H4 (cell line): ENCODE results near the gene LIN9. TPM values are rescaled to one million over a fixed set of nuclear protein-coding genes. Genes with fewer than 3 reads are reported as not detected.
"Not testable (repeated sequence)": the region's sequence is repeated elsewhere in the genome, so short reads cannot be mapped to it uniquely, and the experiment has no call there.

Source experiments
- DNase-seq: peaks from one replicate; pipeline ENCODE4 v3.0.0-alpha.2; 2015; ENCODE audit warnings: low spot score
- total RNA-seq: library from RNA; depleted of rRNA; stranded (reverse); fragments of >200 nt; shearing (Covaris generic); gene quantifications from 2 replicates; pipeline ENCODE4 v1.2.3, GENCODE V29; 2014

Gene LIN9
- total RNA-seq, 1 experiment from 2014 or later = 10.7 TPM

DNA sequence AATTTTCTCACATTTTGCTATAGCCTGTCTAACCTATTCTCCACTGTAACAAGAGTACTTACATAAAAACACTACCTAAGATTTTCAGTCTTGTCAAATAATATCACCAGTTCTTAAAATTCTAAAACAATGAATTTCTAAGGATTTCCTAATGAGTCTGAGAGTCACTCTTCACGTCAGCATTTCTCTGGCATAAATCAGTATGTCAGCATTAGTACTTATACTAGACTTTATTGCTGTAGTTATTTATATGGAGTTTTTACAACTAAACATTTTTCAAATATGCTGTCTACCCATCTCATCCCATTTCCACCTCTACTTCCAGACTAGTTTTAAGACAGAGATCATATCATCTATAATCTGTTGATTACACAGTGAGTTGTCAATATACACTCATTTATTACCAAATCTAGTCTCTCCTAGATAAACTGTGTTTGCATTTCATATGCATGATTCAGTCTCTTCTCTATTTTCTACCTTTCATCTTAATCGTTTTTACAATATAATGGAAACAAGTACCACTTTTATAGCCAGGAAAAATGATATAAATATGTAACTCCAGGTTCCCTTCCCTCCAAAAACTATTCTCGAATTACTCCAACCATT is 32.8 kb downstream of the LIN9 start:
- DNase-seq = no peak

DNA sequence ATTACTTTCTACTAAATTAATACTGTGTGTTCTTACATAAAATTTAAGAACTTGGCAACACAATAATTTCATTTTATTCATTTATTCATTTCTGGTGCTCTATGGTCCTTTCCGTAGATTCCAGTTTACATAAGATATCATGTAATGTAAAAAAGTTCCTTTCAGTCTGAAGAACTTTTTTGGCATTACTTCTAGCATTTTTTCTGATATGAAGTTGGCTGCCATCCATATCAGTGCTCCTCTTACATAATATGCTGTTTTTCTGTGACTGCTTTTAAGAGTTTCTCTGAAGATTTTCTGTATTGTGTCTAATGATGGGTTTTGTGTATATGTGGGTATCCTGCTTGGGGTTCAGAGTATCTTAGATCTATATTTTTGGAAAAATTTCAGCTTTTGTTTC is 34.8 kb downstream of the LIN9 start:
- DNase-seq = no peak

DNA sequence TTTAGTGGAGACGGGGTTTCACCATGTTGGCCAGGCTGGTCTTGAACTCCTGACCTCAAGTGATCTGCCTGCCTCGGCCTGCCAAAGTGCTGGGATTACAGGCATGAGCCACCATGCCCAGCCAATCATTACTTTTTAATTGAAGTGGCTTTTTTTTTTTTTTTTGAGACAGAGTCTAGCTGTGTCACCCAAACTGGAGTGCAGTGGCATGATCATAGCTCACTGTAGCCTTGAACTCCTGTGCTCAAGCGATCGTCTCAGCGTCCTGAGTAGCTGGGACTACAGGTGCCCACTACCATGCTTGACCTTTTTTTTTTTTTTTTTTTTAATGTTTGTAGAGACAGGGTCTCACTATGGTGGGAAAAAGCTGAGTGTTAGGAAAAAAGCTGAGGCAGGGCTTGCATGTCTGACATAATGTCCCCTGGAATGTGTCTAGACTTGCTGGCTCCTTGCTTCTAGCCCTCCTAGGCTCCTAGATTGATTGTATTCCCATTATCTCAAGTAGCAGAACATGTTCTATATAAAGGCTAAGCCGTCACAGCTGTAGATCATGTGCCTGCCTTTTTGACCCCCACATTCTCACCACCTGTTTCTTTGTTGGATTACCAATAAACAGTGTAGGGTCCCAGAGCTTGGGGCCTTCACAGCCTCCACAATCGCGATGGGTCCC is 36.6 kb downstream of the LIN9 start:
- not testable (repeated sequence) for DNase-seq

DNA sequence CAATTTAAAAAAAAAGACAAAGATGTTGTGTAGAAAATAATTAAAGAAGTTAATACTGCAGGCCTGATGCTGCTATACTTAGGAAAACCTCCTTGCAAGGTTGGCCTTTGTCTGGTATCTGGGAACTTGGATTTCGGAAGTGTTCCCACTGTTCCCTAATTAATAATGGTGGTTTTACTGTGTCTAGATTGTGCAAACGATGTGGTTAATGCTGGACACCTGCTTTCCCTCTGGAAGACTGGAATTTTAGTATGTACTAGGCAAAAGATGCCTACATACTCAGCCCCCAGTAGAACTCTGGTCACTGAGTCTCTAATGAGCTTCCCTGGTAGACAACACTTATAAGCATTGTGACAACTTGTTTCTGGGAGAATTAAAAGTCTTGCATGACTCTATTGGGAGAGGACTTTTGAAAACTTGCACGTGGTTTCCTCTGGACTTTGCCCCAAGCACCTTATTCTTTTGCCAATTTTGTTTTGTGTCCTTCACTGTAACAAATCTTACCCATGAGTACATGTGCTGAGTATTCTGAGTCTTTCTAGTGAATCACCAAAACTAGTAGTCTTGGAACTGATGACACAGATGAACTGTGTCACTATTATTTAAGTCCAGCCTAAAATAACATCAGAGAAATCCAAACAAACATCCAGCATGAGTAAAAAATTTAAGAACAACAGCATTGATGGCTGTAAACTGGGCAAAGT is 40.4 kb downstream of the LIN9 start:
- DNase-seq = no peak

DNA sequence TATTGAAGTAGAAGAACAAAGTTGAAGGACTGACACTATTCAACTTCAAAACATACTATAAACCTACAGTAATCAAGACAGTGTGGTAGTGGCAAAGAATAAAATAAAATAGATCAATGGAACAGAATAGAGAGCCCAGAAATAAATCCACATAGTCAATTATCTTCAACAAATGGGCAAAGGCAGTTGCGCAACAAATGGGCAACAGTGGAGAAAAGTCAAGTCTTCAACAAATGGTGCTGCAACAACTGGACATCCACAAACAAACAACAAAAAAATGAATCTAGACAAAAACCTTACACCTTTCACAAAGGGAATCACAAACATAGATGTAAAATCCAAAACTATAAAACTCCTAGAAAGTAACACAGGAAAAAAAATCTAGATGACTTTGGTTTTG is 47.1 kb downstream of the LIN9 start:
- no peak for DNase-seq

DNA sequence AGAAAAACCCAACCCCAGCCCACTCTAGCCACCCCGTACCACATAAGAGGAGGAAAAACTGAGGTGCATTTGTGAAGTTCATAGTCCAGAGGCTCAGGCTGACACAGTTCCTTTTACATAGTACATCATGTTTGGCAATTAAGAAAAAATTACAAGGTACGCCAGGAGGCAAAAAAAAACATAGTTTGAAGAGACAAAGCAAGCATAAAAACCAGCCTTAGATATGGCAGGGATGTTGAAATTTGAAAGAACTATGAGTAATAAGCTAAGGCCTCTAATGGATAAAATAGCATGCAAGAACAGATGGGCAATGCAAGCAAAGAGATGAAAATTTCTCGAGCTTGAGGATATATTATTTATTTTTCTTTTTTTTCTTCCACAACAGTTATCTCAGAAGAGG is 53.6 kb downstream of the LIN9 start:
- DNase-seq = no peak

DNA sequence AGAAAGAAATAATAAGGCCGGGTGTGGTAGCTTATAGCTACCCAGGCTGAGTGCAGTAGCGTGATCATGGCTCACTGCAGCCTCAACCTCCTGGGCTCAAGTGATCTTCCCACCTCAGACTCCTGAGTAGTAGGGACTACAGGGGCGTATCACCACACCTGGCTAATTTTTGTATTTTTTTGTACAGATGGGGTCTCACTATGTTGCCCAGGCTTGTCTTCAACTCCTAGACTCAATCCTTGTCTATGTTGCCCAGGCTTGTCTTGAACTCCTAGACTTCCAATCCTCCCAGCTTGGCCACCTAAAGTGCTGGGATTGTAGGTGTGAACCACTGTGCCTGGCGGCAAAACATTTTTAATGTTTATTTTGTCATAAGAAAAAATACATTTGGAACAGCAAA is 55.0 kb downstream of the LIN9 start:
- no peak for DNase-seq

DNA sequence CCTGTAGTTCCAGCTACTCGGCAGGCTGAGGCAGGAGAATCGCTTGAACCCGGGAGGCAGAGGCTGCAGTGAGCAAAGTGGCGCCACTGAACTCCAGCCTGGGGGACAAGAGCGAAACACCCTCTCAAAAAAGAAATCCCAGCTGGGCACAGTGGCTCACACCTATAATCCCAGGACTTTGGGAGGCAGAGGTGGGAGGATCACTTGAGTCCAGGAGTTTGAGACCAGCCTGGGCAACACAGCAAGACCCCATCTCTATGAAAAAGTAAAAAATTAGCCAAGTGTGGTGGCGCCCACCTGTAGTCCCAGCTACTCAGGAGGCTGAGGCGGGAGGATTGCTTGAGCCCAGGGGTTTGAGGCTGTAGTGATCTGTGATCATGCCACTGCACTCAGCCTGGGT is 56.1 kb downstream of the LIN9 start:
- not testable (repeated sequence) for DNase-seq

DNA sequence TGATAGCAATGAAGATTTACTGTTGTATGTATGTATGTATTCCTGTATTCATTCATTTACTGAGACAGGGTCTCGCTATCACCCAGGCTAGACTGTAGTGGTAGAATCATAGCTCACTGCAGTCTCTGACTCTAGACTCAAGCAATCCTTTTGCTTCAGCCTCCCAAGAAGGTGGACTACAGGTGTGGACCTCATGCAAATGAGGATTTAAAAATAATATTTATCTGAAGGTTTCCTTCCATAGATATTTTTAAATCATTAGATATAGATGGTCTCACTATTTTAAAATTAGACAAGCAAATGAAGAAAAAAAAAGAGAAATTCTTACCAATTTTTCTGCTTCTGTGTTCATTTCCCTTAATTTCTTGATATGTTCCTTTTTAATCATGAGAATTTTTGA is 58.5 kb downstream of the LIN9 start:
- no peak for DNase-seq

DNA sequence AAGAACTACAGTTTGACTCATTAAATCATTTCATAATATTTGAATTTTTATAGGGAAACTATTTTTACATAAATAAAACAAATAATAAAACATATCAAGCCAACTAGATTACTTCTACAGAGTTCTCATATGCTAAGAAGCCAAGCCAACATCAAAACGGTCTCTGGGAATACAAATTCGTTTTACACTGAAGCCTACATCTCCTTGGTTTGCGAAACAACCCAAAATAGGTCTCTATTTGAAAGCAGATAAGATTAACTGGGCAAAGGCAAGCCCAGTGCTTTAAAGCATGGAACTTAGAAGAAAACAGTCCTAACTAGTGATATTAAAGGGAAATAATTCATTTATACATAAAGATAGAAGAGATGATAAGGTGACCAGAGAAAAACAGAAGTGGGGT is 60.2 kb downstream of the LIN9 start:
- no peak for DNase-seq

DNA sequence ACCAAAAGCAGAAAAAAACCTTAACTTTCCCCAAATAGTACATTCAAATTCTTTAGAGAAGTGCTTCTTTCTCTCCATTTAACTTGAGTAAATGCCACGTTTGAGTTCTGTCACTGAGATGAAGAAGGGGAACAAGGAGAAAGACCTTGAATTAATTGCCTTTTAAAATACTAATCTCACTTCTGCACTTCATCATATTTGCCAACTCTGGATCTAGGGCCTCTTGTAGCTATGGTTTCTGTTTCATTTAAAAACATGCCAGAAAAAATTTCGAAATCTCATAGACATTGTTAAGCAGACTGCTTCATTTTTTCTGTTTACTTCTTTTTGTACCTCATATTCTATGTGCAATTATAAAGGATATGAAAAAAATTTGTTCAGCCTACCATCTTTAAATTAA is 60.9 kb downstream of the LIN9 start:
- no peak for DNase-seq

DNA sequence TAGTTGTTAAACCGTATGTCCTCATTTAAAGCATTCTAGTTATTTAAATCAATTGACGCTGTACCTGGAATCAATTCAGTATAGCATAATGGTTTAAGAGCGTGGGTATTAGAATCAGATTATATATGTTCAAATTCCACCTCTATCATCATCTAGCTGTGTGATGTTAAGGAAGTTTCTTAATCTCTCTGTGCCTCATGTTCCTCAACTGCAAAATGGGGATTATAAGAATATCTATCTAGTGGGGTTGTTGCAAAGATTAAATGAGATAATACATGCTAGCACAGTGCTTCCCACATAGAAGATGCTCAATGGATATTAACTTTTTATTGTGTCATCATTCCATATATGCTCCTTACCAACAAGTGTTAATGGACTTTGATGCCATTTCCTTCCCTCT is 69.5 kb downstream of the LIN9 start:
- DNase-seq = no peak

DNA sequence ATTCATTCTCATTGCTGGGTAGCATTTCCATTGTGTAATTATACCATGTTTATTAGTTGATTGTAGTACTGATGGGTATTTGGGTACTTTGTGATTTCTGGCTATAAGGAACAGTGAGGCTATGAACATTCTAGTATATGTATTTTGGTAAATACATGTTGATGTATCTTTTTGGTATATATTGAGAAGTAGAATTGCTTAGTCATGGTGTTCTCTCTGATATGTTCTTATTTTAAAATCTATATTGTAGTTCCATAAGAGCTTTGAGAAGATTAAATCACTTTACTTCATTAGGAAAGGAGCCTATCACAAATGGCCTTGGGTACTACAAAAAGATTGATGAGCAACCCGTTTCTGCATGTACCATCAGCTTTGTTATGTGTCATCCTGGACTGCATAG is 72.1 kb downstream of the LIN9 start:
- DNase-seq = no peak

DNA sequence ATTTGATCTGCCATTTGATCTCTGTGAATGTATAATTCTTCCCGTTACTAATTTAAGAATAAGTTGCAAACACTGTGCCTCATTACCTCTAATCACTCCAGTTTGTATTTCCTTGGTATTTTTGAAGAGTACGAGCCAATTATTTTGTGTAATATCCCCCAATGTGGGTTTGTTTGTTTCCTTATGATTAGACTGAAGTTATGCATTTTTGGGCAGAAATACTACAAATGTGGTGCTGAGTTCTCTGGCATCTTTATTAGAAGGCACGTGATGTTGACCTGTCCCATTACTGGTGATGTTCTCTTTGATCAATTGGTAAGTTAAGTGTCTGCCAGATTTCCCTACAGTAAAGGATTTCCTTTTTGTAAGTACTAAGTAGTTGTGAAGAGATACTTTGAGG is 75.2 kb downstream of the LIN9 start:
- DNase-seq = no peak

DNA sequence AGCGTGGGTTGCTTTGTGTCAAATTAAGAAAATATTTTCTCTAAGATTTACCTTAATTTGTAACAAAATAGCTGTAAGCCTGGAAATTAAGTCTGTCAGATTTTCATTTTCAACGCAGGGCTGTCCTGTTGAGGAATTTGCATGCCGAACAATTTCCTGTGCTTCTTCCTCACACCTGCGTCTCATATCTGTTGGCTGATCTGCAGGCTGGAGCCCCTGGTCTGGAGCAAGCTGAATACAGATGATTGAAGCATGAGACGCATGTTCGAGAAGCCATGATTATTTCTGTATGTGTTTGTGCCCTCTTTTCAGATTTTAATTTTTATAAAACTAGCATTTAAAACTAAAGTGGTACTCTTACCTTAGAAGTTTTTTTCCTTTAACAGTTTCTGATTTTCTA is 75.7 kb downstream of the LIN9 start:
- no peak for DNase-seq

DNA sequence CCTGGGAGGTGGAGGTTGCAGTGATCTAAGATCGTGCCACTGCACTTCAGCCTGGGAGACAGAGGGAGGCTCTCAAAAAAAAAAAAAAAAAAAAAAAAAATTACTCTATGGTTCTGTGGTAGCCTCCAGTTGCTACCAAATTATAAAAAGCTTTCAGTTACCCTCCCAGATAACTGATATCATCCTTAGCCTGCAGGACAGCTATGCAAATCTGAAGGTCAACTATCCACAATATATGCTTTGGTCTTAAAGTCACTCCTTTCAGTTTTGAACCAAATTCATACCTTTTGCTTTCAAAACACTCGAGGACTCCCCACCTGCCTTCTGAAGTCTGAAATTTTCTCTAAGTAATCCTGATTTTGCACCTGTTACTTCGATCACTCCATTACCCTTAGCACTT is 82.4 kb downstream of the LIN9 start:
- no peak for DNase-seq

DNA sequence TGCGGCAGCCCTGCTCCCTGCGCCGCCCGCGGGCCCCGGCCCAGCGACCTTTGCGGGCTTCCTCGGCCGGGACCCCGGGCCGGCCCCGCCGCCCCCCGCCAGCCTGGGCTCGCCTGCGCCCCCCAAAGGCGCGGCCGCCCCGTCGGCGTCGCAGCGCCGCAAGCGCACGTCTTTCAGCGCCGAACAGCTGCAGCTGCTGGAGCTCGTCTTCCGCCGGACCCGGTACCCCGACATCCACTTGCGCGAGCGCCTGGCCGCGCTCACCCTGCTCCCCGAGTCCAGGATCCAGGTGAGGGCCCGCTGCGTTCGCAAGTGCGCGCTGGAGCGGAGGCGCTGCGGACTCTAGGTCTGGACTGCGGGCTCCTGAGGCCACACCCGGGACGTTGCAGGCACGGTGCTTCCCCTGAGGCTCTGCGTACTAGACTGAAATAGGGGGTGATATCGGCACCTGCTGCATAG is 85.1 kb downstream of the LIN9 start:
- DNase-seq = no peak

DNA sequence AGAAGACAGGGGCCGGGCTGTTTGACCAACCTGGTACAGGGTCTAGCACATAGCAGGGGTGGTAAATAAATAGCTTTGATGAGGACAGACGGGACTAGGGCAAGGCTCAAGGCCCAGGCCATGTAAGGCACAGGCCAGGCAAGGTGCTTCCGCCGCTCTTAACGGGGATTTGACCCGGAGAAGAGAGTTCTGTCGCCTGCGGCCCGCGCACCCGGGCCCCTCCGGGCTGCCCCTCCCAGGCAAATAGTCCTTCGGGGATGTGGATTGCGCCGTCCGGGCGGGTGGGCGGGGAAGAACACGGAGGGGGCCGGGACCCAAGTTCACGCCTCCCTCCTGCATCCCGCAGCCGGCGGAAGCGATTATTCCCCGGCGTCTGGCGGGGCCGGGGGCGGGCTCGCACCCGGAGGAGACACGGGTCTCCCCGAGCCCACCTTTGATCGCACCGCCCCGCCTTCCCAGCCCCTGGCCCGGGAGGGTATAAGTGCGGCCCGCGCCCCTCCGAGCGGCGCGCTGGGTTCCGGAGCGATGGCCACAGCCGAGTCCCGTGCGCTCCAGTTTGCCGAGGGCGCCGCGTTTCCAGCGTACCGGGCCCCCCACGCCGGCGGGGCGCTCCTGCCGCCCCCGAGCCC is 85.7 kb downstream of the LIN9 start, which contains the start of gene MIXL1:
TSS of gene MIXL1 (plus strand) at position 508 of the 629 bp plus-strand sequence. CDS start at position 526, 18 bp downstream.
- DNase-seq = no peak

DNA sequence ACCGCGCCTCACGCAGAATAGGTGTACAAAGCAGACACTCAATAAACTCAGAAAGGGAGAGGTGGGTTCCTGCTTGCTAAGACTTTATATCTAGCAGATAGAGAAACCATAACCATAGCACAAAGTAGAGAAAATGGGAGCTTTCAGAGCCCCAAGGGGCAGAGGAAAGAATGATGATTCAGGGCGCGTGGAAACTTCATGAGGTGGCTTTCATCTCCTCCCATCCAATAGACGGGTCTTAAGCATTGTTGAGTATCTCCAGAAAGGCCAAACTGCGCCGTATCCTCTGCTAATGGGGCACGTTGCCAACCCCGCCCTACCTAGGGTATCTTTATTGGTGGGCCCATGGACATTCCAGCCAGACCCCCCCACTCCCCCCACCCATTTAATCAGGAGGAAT is 86.3 kb downstream of the LIN9 start:
- DNase-seq = no peak

DNA sequence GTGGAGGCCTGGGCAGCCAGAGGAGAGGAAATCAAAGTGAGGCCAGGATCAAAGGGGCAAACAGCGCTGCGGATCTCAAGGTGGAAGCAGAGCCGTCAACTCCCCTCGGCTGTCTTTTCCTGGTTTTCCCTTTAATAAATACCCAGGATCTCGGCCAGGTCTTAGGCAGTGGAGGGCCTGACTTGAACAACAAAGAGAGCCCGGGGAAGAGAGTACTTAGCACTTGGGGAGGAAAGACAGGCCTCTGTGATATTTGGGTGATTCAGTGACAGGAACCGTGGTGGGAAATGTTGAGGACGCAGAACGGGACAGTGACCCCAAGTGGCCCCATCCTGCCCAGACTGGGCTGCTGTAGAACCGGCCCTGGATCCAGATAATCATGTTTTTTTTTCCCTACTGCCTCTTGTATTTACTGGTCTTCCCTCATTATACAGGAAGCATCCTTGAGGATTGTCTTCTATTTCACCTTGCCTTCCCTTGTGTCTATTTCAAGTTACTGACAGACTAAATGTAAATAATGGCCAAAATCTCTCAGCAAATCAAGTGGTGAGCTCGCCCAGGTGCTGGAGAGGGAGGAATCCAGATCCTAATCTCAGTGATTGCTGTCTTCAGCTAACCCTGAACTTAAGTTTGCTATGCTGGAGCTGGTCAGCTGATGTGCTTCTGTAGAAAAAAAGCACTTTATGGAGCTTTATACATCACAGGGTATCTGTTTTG is 88.3 kb downstream of the LIN9 start:
- DNase-seq = no peak

DNA sequence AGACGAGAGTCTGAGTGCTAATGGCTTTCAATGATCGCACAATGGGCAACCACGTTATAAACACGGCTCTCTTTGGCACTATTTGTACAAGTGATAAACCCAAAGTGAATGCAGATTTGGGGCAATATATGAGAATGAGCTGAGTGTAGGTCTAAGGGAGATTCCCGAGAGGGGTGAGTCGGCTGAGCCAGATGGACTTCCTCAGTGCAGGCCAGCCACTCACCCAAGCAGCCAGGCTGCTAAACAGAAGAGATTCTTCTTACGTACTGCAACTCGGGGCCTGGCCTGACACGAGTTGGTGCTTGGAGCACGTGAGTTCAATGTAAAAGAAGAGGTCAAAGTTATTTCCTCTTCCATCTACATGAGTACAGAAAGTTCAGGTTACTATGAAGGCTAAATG is 91.7 kb downstream of the LIN9 start:
- DNase-seq = no peak

DNA sequence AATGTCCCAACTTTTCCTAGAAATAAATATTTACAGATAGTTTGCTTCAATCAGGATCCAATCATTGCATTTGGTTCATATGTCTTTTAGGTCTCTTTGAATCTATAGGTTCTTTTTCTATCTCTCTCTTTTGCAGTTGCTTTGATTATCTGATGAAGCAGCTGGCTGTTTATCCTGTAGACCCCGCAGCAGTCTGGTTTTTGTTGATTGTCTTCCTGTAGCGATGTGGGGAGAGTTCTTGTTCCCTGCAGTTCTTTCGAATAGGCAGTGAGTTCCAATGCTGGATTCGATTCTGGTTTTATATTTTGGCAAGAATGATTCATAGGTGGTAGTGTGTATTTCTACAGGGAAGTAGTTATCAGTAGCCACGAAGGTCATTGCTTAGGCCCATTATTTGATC is 92.9 kb downstream of the LIN9 start:
- DNase-seq = no peak
